ENCODE data around the gene CNTFR.

DNA sequence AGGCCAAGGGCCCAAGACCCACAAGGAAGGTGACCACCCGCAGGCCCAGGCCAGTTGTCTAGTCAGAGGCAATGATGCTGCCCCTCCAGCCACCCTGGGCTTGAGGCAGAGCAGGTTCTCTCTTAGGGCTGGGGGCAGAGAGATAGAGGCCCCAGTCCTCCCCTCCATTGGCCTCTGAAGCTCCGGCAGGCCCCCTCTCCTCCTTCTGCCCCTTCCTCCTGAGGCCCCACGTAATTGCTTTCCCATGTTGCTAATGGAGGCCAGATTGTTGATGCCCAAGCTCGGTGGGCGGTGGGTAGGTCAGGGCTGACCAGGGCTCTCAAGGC is 40.2 kb downstream of the CNTFR start:
- TF ChIP-seq, protein P1, sequence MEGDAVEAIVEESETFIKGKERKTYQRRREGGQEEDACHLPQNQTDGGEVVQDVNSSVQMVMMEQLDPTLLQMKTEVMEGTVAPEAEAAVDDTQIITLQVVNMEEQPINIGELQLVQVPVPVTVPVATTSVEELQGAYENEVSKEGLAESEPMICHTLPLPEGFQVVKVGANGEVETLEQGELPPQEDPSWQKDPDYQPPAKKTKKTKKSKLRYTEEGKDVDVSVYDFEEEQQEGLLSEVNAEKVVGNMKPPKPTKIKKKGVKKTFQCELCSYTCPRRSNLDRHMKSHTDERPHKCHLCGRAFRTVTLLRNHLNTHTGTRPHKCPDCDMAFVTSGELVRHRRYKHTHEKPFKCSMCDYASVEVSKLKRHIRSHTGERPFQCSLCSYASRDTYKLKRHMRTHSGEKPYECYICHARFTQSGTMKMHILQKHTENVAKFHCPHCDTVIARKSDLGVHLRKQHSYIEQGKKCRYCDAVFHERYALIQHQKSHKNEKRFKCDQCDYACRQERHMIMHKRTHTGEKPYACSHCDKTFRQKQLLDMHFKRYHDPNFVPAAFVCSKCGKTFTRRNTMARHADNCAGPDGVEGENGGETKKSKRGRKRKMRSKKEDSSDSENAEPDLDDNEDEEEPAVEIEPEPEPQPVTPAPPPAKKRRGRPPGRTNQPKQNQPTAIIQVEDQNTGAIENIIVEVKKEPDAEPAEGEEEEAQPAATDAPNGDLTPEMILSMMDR (IDR thresholded peaks at IDR 0.05), result no peak
- no peak for TF ChIP-seq EZH2 (IDR thresholded peaks at IDR 0.05; ENCODE audit: borderline replicate concordance, insufficient read depth, low read depth, low read length, poor library complexity, severe bottlenecking)

Data from B cell (primary cell).